Omental fat pad (tissue), 4 donors: ENCODE results near the gene SIRT1. TPM values are rescaled to one million over a fixed set of nuclear protein-coding genes. Genes with fewer than 3 reads are reported as not detected.

Experiments used
- ATAC-seq: fragments of 150-250 bp; one replicate; pipeline ENCODE4 v1.9.1; 2016; ENCODE audit warnings: mild to moderate bottlenecking, moderate library complexity; ENCODE audit not compliant: low FRiP score
- DNase-seq: peaks from one replicate; pipeline ENCODE4 v3.0.0-alpha.2; 2019; ENCODE audit warnings: low spot score
- total RNA-seq, 4 donors: library from RNA; depleted of rRNA; stranded (reverse); fragments of >200 nt; gene quantifications; one replicate each; pipeline ENCODE4 v1.1.0, GENCODE V29; 2016
- TF ChIP-seq, protein P1 (sequence below), 3 donors: fragments of 450-650 bp; IDR thresholded peaks; one replicate each; pipeline ENCODE4 v1.5.1; 2016 to 2017; ENCODE audit warnings: antibody characterized with exemption in 3 of 3, mild to moderate bottlenecking in 3 of 3, moderate library complexity in 2 of 3

The SIRT1 gene
- total RNA-seq, 4 donors from 2014 or later: 19.1 to 38.8 (median 29.7) TPM

GRCh38 chr10:67914777-67915340 is 30.4 kb downstream of the SIRT1 start:
- DNase-seq (no peak), ATAC-seq (no peak)
- TF ChIP-seq, protein P1, sequence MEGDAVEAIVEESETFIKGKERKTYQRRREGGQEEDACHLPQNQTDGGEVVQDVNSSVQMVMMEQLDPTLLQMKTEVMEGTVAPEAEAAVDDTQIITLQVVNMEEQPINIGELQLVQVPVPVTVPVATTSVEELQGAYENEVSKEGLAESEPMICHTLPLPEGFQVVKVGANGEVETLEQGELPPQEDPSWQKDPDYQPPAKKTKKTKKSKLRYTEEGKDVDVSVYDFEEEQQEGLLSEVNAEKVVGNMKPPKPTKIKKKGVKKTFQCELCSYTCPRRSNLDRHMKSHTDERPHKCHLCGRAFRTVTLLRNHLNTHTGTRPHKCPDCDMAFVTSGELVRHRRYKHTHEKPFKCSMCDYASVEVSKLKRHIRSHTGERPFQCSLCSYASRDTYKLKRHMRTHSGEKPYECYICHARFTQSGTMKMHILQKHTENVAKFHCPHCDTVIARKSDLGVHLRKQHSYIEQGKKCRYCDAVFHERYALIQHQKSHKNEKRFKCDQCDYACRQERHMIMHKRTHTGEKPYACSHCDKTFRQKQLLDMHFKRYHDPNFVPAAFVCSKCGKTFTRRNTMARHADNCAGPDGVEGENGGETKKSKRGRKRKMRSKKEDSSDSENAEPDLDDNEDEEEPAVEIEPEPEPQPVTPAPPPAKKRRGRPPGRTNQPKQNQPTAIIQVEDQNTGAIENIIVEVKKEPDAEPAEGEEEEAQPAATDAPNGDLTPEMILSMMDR (IDR thresholded peaks at IDR 0.05): no peak

GRCh38 chr10:67917169-67917568 is 32.7 kb downstream of the SIRT1 start:
- no peak for DNase-seq
- TF ChIP-seq, protein P1 (IDR thresholded peaks at IDR 0.05): no peak
- no peak for ATAC-seq

- DNase-seq (no peak), ATAC-seq (no peak)
- TF ChIP-seq, protein P1 (IDR thresholded peaks at IDR 0.05): no peak
Measured at GRCh38 chr10:67917679-67918078, 33.2 kb downstream of the SIRT1 start.

- DNase-seq: no peak
- TF ChIP-seq, protein P1 (IDR thresholded peaks at IDR 0.05): no peak
- ATAC-seq: no peak
Measured at GRCh38 chr10:67921065-67921464, 36.6 kb downstream of the SIRT1 start.

DNA sequence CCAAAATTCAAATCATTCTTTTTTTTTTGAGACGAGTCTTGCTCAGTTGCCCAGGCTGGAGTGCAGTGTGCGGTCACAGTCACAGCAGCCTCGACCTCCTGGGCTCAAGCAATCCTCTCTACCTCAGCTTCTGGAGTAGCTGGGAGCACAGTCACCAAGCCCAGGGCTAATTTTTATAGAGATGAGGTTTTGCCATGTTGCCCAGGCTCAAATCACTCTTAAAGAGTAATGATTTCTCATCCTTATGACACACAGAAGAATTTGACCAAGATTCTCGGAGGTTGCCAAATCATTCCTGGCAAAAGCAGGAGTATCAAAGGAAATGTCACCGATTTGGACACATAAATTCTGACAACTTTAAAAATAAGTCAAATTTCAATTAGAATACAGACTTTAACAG is 39.1 kb downstream of the SIRT1 start:
- DNase-seq (no peak), ATAC-seq (no peak)
- TF ChIP-seq, protein P1 (IDR thresholded peaks at IDR 0.05): no peak

DNA sequence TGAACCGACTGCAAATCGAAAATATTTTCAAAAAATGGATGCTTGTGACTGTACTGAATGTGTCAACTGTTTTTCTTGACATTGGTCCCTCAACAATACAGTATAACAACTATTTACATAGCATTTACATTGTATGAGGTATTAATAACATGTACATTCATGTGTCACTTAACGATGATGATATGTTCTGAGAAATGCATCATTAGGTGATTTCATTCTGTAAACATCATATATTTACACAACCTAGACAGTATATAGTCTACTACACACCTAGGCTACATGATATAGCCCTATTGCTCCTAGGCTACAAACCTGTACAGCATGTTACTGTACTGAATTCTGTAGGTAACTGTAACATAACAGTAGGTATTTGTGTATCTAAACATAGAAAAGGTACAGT is 39.7 kb downstream of the SIRT1 start:
- no peak for ATAC-seq
- TF ChIP-seq, protein P1 (IDR thresholded peaks at IDR 0.05): no peak
- no peak for DNase-seq

DNA sequence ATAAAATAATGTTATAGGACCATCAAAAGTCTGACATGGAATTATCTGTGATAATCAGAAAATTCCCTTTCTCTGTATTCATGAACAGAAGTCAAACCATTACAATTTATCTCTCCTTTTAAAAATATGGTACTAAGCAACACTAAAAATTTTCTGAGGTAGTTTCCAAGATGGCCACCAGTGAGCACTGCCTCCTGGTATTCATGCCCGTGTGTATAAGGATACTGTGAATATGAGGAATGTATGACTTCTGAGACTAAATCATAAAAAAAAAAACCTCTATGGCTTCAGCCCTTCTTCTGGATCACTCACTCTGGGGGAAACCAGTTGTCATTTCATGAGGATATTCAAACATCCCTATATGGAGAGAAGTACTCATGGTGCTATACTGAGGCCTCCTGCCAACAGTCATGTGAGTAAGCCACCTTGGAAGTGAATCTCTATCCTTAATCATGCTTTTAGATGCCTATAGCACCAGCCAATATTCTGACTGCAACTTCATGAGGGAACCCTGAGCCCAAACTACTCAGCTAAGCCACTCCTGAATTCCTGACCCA is 41.1 kb downstream of the SIRT1 start:
- ATAC-seq: no peak
- TF ChIP-seq, protein P1 (IDR thresholded peaks at IDR 0.05): no peak

More for the DNA sequence above, 41.1 kb downstream of the SIRT1 start:
- DNase-seq: no peak
